Endothelial cell of umbilical vein (primary cell): ENCODE data around the gene COL6A3. TPM values are rescaled to one million over a fixed set of nuclear protein-coding genes. Genes with fewer than 3 reads are reported as not detected.

Experiments
- BruUV-seq: library from RNA; stranded (reverse); fragments of 400-500 nt; replicated peaks from 2 replicates; lab custom pipeline; 2021; lab: Mats Ljungman, UMichigan
- CTCF ChIA-PET: fragments of 300-600, 350-600 bp; sonication (Branson Sonifier 250); formaldehyde crosslinking; loops from one replicate; lab custom pipeline; 2021; ENCODE audit warnings: antibody characterized with exemption, inconsistent platforms; lab: Charles Lee
- POLR2A ChIA-PET: fragments of 300-600, 350-600 bp; sonication (Branson Sonifier 250); formaldehyde crosslinking; loops from one replicate; lab custom pipeline; 2021; ENCODE audit warnings: antibody characterized with exemption, inconsistent platforms; lab: Charles Lee
- DNase-seq: peaks from one replicate; pipeline ENCODE4 v3.0.0-alpha.2; 2011; ENCODE audit warnings: low read depth, low spot score
- FAIRE-seq: peaks from 2 replicates; lab custom pipeline; 2011; peaks lifted over from hg19 to GRCh38; lab: Jason Lieb, UNC
- H2AFZ ChIP-seq: 2 replicates; pipeline ENCODE4 v1.6.0; 2012; ENCODE audit warnings: low read depth, low read length, control low read depth, inconsistent platforms
- H3K27ac ChIP-seq: 2 replicates; pipeline ENCODE4 v1.5.1; 2011; ENCODE audit warnings: low read depth, mild to moderate bottlenecking, control low read depth, low read length, moderate library complexity; ENCODE audit not compliant: insufficient read depth
- H3K27me3 ChIP-seq, 2 experiments: 2 replicates each; pipeline versions ENCODE4 v1.6.0 to v1.6.1; 2011; ENCODE audit warnings: low read length in 2 of 2, mixed read lengths in 1 of 2; ENCODE audit not compliant: control insufficient read depth in 2 of 2, insufficient read depth in 2 of 2
- H3K36me3 ChIP-seq, 2 experiments: 2 replicates in 1 of 2; 3 replicates in 1 of 2; pipeline ENCODE4 v1.5.1; 2011; ENCODE audit warnings: low read length in 2 of 2, mild to moderate bottlenecking in 1 of 2, moderate library complexity in 1 of 2; ENCODE audit not compliant: control insufficient read depth in 2 of 2, insufficient read depth in 2 of 2; ENCODE audit errors: extremely low read depth in 1 of 2
- H3K4me1 ChIP-seq: 3 replicates; pipeline ENCODE4 v1.5.1; 2011; ENCODE audit warnings: mild to moderate bottlenecking, low read length; ENCODE audit not compliant: control insufficient read depth, insufficient read depth; ENCODE audit errors: extremely low read depth
- H3K4me2 ChIP-seq: 2 replicates; pipeline ENCODE4 v1.6.1; 2011; ENCODE audit warnings: low read length, control low read depth, mixed read lengths; ENCODE audit not compliant: insufficient read depth
- H3K4me3 ChIP-seq, 3 experiments: fragments of 200-600 bp in 1 of 3; sonication (generic), shearing (Covaris generic) in 1 of 3; replicated peaks in 1 of 3; 2 replicates each; pipeline ENCODE4 v1.5.1; 2011 to 2016; ENCODE audit warnings: control low read depth in 3 of 3, low read length in 3 of 3, mild to moderate bottlenecking in 2 of 3, inconsistent platforms in 1 of 3, low read depth in 1 of 3, moderate library complexity in 1 of 3; ENCODE audit not compliant: insufficient read depth in 1 of 3
- H3K79me2 ChIP-seq: 2 replicates; pipeline ENCODE4 v1.6.0; 2012; ENCODE audit warnings: low read length, inconsistent platforms; ENCODE audit not compliant: control insufficient read depth, insufficient read depth
- H3K9ac ChIP-seq: replicated peaks from 2 replicates; pipeline ENCODE3; 2011; ENCODE audit warnings: low read length, control low read depth; ENCODE audit not compliant: insufficient read depth; ENCODE audit errors: extremely low read depth
- H3K9me1 ChIP-seq: replicated peaks from 3 replicates; pipeline ENCODE4 v1.6.0; 2011; ENCODE audit warnings: mild to moderate bottlenecking, low read length; ENCODE audit not compliant: control insufficient read depth, insufficient read depth; ENCODE audit errors: extremely low read depth
- H3K9me3 ChIP-seq: replicated peaks from 2 replicates; pipeline ENCODE4 v1.5.1; 2012; ENCODE audit warnings: low read length, inconsistent platforms; ENCODE audit not compliant: control insufficient read depth, insufficient read depth
- H4K20me1 ChIP-seq: replicated peaks from 2 replicates; pipeline ENCODE3; 2011; ENCODE audit warnings: mild to moderate bottlenecking, low read length; ENCODE audit not compliant: control insufficient read depth, insufficient read depth; ENCODE audit errors: extremely low read depth
- EZH2 ChIP-seq: IDR thresholded peaks from 2 replicates; pipeline ENCODE4 v1.6.1; 2012; ENCODE audit warnings: borderline replicate concordance, low read depth, mild to moderate bottlenecking, moderate library complexity, low read length, inconsistent platforms; ENCODE audit not compliant: severe bottlenecking
- FOS ChIP-seq: IDR thresholded peaks from 2 replicates; pipeline ENCODE4 v1.6.1; 2011; ENCODE audit warnings: mild to moderate bottlenecking, low read length, moderate library complexity, borderline replicate concordance; ENCODE audit not compliant: insufficient read depth
- GATA2 ChIP-seq: IDR thresholded peaks from 2 replicates; pipeline ENCODE4 v1.7.0; 2011; ENCODE audit warnings: low read depth, mild to moderate bottlenecking, moderate library complexity, mixed read lengths, low read length; ENCODE audit not compliant: insufficient read length, insufficient read depth
- JUN ChIP-seq: IDR thresholded peaks from 2 replicates; pipeline ENCODE4 v1.6.1; 2011; ENCODE audit warnings: borderline replicate concordance, low read depth; ENCODE audit not compliant: insufficient read length, insufficient read depth
- MAX ChIP-seq: IDR thresholded peaks from 2 replicates; pipeline ENCODE4 v1.6.1; 2011; ENCODE audit not compliant: insufficient read depth, insufficient read length
- MYC ChIP-seq: IDR thresholded peaks from one replicate; pipeline ENCODE4 v1.6.1; 2011; ENCODE audit warnings: mild to moderate bottlenecking, low read depth, low read length
- POLR2A ChIP-seq: IDR thresholded peaks from 2 replicates; pipeline ENCODE4 v1.6.1; 2012; ENCODE audit warnings: low read depth, mild to moderate bottlenecking, control low read depth, low read length
- POLR2AphosphoS5 ChIP-seq: IDR thresholded peaks from 2 replicates; pipeline ENCODE4 v1.6.1; 2012; ENCODE audit warnings: low read depth, mild to moderate bottlenecking, control low read depth, low read length, moderate library complexity; ENCODE audit not compliant: insufficient read depth
- dilution Hi-C: fragments of 300-500 bp; cut with MboI; formaldehyde crosslinking; loops from one replicate; pipeline ENCODE4 v1.15.0; 2019; ENCODE audit warnings: low sequenced_read_pairs; ENCODE audit not compliant: extremely low pct_ligation_motif_present
- intact Hi-C: fragments of 100-400 bp; cut with micrococcal nuclease; formaldehyde crosslinking; loops from one replicate; pipeline ENCODE4 v1.10.0; 2022
- polyA plus RNA-seq, 4 experiments: library from polyadenylated mRNA; depleted of rRNA in 3 of 4; stranded (reverse) in 3 of 4; unstranded in 1 of 4; fragments of >200 nt; gene quantifications; 2 replicates each; pipeline versions ENCODE4 v1.2.1 to v1.2.3, GENCODE V29; 2011 to 2012; ENCODE audit warnings: missing spikeins in 1 of 4
- total RNA-seq: library from RNA; stranded (reverse); gene quantifications from 2 replicates; pipeline ENCODE4 v1.2.3, GENCODE V29; 2021
- TF ChIP-seq, protein P1 (sequence below), 2 donors: IDR thresholded peaks; 1 replicate in 1 of 2; 2 replicates in 1 of 2; pipeline ENCODE4 v1.5.1; 2011; ENCODE audit warnings: low read length in 2 of 2, mild to moderate bottlenecking in 2 of 2, moderate library complexity in 2 of 2, control low read depth in 1 of 2, inconsistent platforms in 1 of 2, low read depth in 1 of 2; ENCODE audit not compliant: insufficient read depth in 1 of 2; ENCODE audit errors: extremely low read depth in 1 of 2

The COL6A3 gene
- total and polyA plus RNA-seq, 2 donors (not counting 3 experiments of a cell fraction or from before 2014, with no cell fraction given), result 0.03 TPM; not detected in 1

DNA sequence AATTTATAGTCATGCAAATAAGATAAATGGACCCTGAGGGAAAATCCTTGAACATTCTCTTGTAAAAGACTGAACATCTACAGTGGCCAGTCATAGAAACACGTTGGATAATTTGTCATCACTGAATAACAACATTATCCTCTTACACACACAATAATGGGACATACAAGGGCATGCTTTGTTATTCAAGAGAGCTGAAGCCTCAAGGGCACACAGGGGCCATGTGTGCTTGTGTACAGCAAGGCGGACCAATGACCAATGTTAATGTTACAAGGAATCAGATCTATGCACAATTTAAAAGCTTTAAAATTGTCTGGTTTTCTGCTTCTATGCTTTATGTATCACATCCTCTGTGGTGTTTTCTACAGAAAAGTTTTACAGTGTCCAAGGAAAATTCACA lies 23.7 kb downstream of the COL6A3 start:
- no peak overlapping the region for H2AFZ ChIP-seq
- no TSS peak for BruUV-seq
- DNase-seq (no peak), FAIRE-seq (no peak)
- peaks cover 2 to 3% of the 10 kb centered on the region in 2 experiments for H3K27me3 ChIP-seq
- CTCF ChIA-PET, result interaction anchor here (0.9 to 1.7 kb wide), 2 partner anchors 20 to 225 kb away, joined by 4 to 7 read pairs; no protein-coding TSS in a partner anchor
- intact Hi-C loops (no loop called here), dilution Hi-C loops (no loop called here)
- H3K9me3 ChIP-seq, result no peaks in the 10 kb centered on the region
- H3K4me3 ChIP-seq, result no peak overlapping the region
- H3K9ac ChIP-seq, result no peak overlapping the region
- H3K36me3 ChIP-seq, result no peaks in the 10 kb centered on the region
- no peaks in the 10 kb centered on the region for H4K20me1 ChIP-seq
- H3K79me2 ChIP-seq, result no peaks in the 10 kb centered on the region
- H3K9me1 ChIP-seq, result no peaks in the 10 kb centered on the region
- TF ChIP-seq EZH2, result no peak
- TF ChIP-seq, protein P1, sequence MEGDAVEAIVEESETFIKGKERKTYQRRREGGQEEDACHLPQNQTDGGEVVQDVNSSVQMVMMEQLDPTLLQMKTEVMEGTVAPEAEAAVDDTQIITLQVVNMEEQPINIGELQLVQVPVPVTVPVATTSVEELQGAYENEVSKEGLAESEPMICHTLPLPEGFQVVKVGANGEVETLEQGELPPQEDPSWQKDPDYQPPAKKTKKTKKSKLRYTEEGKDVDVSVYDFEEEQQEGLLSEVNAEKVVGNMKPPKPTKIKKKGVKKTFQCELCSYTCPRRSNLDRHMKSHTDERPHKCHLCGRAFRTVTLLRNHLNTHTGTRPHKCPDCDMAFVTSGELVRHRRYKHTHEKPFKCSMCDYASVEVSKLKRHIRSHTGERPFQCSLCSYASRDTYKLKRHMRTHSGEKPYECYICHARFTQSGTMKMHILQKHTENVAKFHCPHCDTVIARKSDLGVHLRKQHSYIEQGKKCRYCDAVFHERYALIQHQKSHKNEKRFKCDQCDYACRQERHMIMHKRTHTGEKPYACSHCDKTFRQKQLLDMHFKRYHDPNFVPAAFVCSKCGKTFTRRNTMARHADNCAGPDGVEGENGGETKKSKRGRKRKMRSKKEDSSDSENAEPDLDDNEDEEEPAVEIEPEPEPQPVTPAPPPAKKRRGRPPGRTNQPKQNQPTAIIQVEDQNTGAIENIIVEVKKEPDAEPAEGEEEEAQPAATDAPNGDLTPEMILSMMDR (IDR thresholded peaks at IDR 0.05; ENCODE audit: extremely low read depth in 1 of 2, insufficient read depth in 1 of 2, low read depth in 1 of 2, low read length in 2 of 2), result no peak
- no peak for TF ChIP-seq GATA2
- no peak overlapping the region for H3K27ac ChIP-seq
- POLR2A ChIA-PET, result no interaction called here
- no peak overlapping the region for H3K4me2 ChIP-seq
- H3K4me1 ChIP-seq, result no peaks in the 10 kb centered on the region

DNA sequence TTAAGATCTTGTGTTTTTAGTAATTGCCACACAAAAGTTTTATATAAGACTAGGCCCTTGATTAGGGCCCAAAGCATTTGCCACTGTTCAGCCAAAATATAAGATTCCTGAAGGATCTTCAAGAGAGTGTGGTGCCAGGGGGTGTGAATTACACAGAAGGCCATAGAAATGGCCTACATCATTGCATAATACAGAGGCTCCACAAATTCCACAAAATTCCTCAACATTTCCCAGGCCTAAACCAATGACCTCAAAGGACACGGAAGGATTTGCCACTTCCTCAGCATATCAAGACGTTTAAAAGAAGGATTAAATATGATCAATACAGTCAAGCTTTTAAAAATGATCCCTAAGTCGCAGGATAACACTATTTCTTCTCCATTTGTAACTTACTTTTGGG lies 24.1 kb downstream of the COL6A3 start:
- H3K79me2 ChIP-seq, result no peaks in the 10 kb centered on the region
- ChIA-PET CTCF (interaction anchor here (0.8 to 1.7 kb wide), 2 partner anchors 133 to 224 kb away, joined by 3 to 7 read pairs; no protein-coding TSS in a partner anchor), POLR2A (no interaction called here)
- dilution Hi-C loops (no loop called here), intact Hi-C loops (no loop called here)
- peaks cover 2 to 3% of the 10 kb centered on the region in 2 experiments for H3K27me3 ChIP-seq
- H3K9ac ChIP-seq, result no peak overlapping the region
- TF ChIP-seq POLR2AphosphoS5 (no peak), MAX (no peak), GATA2 (no peak), MYC (no peak), POLR2A (no peak), FOS (no peak), EZH2 (no peak), JUN (no peak)
- TF ChIP-seq, protein P1 (IDR thresholded peaks at IDR 0.05; ENCODE audit: extremely low read depth in 1 of 2, insufficient read depth in 1 of 2, low read depth in 1 of 2, low read length in 2 of 2), result no peak
- DNase-seq, result no peak
- H3K9me3 ChIP-seq, result no peaks in the 10 kb centered on the region
- no TSS peak for BruUV-seq
- no peak overlapping the region for H3K4me3 ChIP-seq
- FAIRE-seq, result no peak
- no peak overlapping the region for H3K4me2 ChIP-seq
- H2AFZ ChIP-seq, result no peak overlapping the region
- H3K9me1 ChIP-seq, result no peaks in the 10 kb centered on the region
- no peak overlapping the region for H3K27ac ChIP-seq
- no peaks in the 10 kb centered on the region for H4K20me1 ChIP-seq
- H3K36me3 ChIP-seq, result no peaks in the 10 kb centered on the region
- no peaks in the 10 kb centered on the region for H3K4me1 ChIP-seq
